Prostate gland (tissue), 2 donors: ENCODE results near the gene HSPE1.

Source experiments
- CTCF ChIP-seq, 4 experiments: fragments of 200-600 bp in 2 of 4; fragments of 450-650 bp in 2 of 4; sonication (generic) in 2 of 4; IDR thresholded peaks; 1 replicate in 3 of 4; 2 replicates in 1 of 4; pipeline ENCODE4 v1.5.1; 2016 to 2019; ENCODE audit warnings: antibody characterized with exemption in 4 of 4, mild to moderate bottlenecking in 2 of 4, moderate library complexity in 2 of 4
- POLR2A ChIP-seq: fragments of 450-650 bp; IDR thresholded peaks from one replicate; pipeline ENCODE4 v1.6.1; 2016; ENCODE audit warnings: antibody characterized with exemption, mild to moderate bottlenecking

- TF ChIP-seq CTCF (IDR thresholded peaks at IDR 0.05) (no peak), POLR2A (no peak)
Observed at GRCh38 chr2:197496695-197497094, 3.5 kb upstream of the HSPE1 start.
